Heart left ventricle (tissue), 13 donors: ENCODE measurements around the gene CHD5.

Experiments used
- POLR2A ChIP-seq, 2 donors: fragments of 450-650 bp; IDR thresholded peaks; one replicate each; pipeline ENCODE4 v1.6.1; 2017; ENCODE audit warnings: antibody characterized with exemption in 2 of 2, mild to moderate bottlenecking in 2 of 2, moderate library complexity in 2 of 2
- TF ChIP-seq, protein P1 (sequence below), 12 donors: fragments of 200-600 bp; sonication (generic) in 4 of 12; IDR thresholded peaks; one replicate each; pipeline versions ENCODE4 v1.5.0 to v1.8.0; 2018 to 2022; ENCODE audit warnings: antibody characterized with exemption in 12 of 12, mild to moderate bottlenecking in 5 of 12
- donor health status: ischemic (EF 13 %, LVEDD 7.1; RV severe dilation, severe dysfunction).
- donor health status: DM: no; HTN: yes; CAD: no.
- donor health status: DM: no; HTN: no; CAD: no.
- donor health status: ischemic (EF 25% LVEDD 6.9; RV normal size, moderate dysfunction).
- donor health status: ischemic (EF 25% LVEDD 5.7; RV mildly dilated, moderate dysfunction).
- donor health status: ischemic (EF 35%, LVEDD 5.7; RV mildly dilated, moderate dysfunction).
- donor health status: nonischemic (EF 11% LVEDD 7.7; RV severe dilation, severe dysfunction).
- donor health status: DM: yes; HTN: yes; CAD: no.
- donor health status: PGD.
- donor health status: ischemic (EF 29% LVEDD 5.4; RV normal size, mild dysfunction).
- donor health status: nonischemic (EF 23%, LVEDD 6.1; RV moderate dilation, normal function).

DNA sequence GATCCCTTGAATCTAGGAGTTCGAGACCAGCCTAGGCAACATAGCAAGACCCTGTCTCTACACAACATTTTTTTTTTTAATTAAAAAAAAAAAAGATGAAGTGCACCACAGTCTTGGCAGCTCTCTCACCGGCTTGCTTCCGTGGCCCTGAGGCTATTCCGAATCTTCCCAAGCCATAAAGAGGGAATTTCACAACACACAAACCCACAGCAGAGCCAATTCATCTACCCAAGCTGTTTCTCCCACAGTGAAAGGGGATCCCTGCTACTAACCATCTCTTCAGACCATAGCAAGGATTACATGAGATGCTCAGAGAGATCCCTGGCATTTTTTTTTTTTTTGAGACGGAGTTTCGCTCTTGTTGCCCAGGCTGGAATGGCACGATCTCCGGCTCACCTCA, 8.3 kb upstream of the CHD5 start:
- TF ChIP-seq, protein P1, sequence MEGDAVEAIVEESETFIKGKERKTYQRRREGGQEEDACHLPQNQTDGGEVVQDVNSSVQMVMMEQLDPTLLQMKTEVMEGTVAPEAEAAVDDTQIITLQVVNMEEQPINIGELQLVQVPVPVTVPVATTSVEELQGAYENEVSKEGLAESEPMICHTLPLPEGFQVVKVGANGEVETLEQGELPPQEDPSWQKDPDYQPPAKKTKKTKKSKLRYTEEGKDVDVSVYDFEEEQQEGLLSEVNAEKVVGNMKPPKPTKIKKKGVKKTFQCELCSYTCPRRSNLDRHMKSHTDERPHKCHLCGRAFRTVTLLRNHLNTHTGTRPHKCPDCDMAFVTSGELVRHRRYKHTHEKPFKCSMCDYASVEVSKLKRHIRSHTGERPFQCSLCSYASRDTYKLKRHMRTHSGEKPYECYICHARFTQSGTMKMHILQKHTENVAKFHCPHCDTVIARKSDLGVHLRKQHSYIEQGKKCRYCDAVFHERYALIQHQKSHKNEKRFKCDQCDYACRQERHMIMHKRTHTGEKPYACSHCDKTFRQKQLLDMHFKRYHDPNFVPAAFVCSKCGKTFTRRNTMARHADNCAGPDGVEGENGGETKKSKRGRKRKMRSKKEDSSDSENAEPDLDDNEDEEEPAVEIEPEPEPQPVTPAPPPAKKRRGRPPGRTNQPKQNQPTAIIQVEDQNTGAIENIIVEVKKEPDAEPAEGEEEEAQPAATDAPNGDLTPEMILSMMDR (IDR thresholded peaks at IDR 0.05): no peak
- TF ChIP-seq POLR2A (IDR thresholded peaks at IDR 0.05): no peak
